Adrenal gland (tissue), 12 donors: ENCODE data around the gene G2E3. TPM values are rescaled to one million over a fixed set of nuclear protein-coding genes. Genes with fewer than 3 reads are reported as not detected.

Experiments
- DNase-seq, 7 donors: peaks; one replicate each; pipeline ENCODE4 v3.0.0-alpha.2; 2019 to 2020
- H3K27ac ChIP-seq, 5 donors: fragments of 200-600 bp; sonication (generic) in 4 of 5; 1 replicate in 3 of 5; 2 replicates in 2 of 5; pipeline versions ENCODE4 v1.5.1 to v1.8.0; 2016 to 2020; ENCODE audit warnings: mild to moderate bottlenecking in 1 of 5
- H3K27me3 ChIP-seq: fragments of 200-600 bp; 2 replicates; pipeline ENCODE4 v1.8.0; 2021
- H3K36me3 ChIP-seq, 2 donors: fragments of 200-600 bp; replicated peaks in 1 of 2; 1 replicate in 1 of 2; 2 replicates in 1 of 2; pipeline versions ENCODE4 v1.5.1 to v1.8.0; 2018 to 2022
- H3K4me1 ChIP-seq, 2 donors: fragments of 200-600 bp; replicated peaks in 1 of 2; 1 replicate in 1 of 2; 2 replicates in 1 of 2; pipeline versions ENCODE4 v1.5.1 to v1.8.0; 2018 to 2021
- H3K4me3 ChIP-seq, 4 donors: fragments of 200-600 bp; sonication (generic) in 3 of 4; one replicate each; pipeline ENCODE4 v1.5.1; 2016 to 2018
- H3K9me3 ChIP-seq, 3 donors: fragments of 200-600 bp; sonication (generic) in 1 of 3; replicated peaks in 1 of 3; 1 replicate in 2 of 3; 2 replicates in 1 of 3; pipeline versions ENCODE4 v1.5.1 to v1.8.0; 2016 to 2021
- POLR2A ChIP-seq, 2 donors: fragments of 450-650 bp; IDR thresholded peaks; one replicate each; pipeline ENCODE4 v1.6.1; 2017; ENCODE audit warnings: antibody characterized with exemption in 2 of 2, mild to moderate bottlenecking in 2 of 2, moderate library complexity in 1 of 2
- WGBS, 4 donors: extraction: QIAGEN DNeasy Blood & Tissue Kit in 2 of 4; methylation state at CpG; one replicate each; pipeline versions ENCODE4 v1.1.5 to v1.1.7; 2013 to 2017; 5-methylcytosine and 5-hydroxymethylcytosine counted together
- intact Hi-C, 2 donors: fragments of 100-400 bp; cut with DNase I; formaldehyde crosslinking; loops; one replicate each; pipeline versions ENCODE4 v1.14.1 to v1.15.0; 2022 to 2023
- polyA plus RNA-seq, 3 donors: library from polyadenylated mRNA; stranded (reverse); fragments of 200-250 nt in 2 of 3; fragments of 350-450 nt in 1 of 3; fragmentation: Illumina TruSeq in 1 of 3; extraction: RNeasy Lipid Tissue Mini Kit (QIAGEN cat#74804) in 1 of 3; gene quantifications; one replicate each; pipeline ENCODE4 v1.2.3, GENCODE V29; 2013 to 2014
- total RNA-seq, 9 donors: library from RNA; depleted of rRNA in 4 of 9; stranded (reverse); fragments of >200 nt in 4 of 9; fragments of 120-200 nt in 1 of 9; fragmentation: NEBNext Ultra II Directional in 1 of 9; extraction: Animal tissue kit (Norgen Biotek cat#: 25700) in 1 of 9; gene quantifications; one replicate each; pipeline versions ENCODE4 v1.1.0 to v1.2.4, GENCODE V29; 2013 to 2023
- TF ChIP-seq, protein P1 (sequence below), 6 experiments: fragments of 450-650 bp in 4 of 6; fragments of 200-600 bp in 2 of 6; sonication (generic) in 1 of 6; IDR thresholded peaks; 1 replicate in 5 of 6; 2 replicates in 1 of 6; pipeline versions ENCODE4 v1.5.1 to v1.8.0; 2016 to 2021; ENCODE audit warnings: antibody characterized with exemption in 6 of 6, mild to moderate bottlenecking in 2 of 6, moderate library complexity in 1 of 6
- donor health status: healthy with polysubstance abuse.
- donor health status: Bipolar disorder and iron deficiency.
- donor health status: DM: yes; HTN: yes; CAD: no.
- donor health status: DM: no; HTN: no; CAD: no.
- donor health status: DM: no; HTN: no; CAD: no.
- donor health status: DM: yes; HTN: yes; CAD: no.

G2E3 gene
- total and polyA plus RNA-seq, 12 donors = 2.4 to 18.4 (median 9.7) TPM

- Histone ChIP-seq H3K4me3 (no peak overlapping the region), H3K27me3 (no peaks in the 10 kb centered on the region), H3K4me1 (no peaks in the 10 kb centered on the region), H3K36me3 (no peaks in the 10 kb centered on the region), H3K9me3 (no peaks in the 10 kb centered on the region), H3K27ac (no peak overlapping the region)
- WGBS, 4 donors = 92 to 94% (median 92%) methylated on average over 6 to 7 of the region's 7 CpGs
- intact Hi-C loops = no loop called here
- TF ChIP-seq POLR2A (IDR thresholded peaks at IDR 0.05) = no peak
- TF ChIP-seq, protein P1, sequence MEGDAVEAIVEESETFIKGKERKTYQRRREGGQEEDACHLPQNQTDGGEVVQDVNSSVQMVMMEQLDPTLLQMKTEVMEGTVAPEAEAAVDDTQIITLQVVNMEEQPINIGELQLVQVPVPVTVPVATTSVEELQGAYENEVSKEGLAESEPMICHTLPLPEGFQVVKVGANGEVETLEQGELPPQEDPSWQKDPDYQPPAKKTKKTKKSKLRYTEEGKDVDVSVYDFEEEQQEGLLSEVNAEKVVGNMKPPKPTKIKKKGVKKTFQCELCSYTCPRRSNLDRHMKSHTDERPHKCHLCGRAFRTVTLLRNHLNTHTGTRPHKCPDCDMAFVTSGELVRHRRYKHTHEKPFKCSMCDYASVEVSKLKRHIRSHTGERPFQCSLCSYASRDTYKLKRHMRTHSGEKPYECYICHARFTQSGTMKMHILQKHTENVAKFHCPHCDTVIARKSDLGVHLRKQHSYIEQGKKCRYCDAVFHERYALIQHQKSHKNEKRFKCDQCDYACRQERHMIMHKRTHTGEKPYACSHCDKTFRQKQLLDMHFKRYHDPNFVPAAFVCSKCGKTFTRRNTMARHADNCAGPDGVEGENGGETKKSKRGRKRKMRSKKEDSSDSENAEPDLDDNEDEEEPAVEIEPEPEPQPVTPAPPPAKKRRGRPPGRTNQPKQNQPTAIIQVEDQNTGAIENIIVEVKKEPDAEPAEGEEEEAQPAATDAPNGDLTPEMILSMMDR (IDR thresholded peaks at IDR 0.05) = no peak
- no peak for DNase-seq
These were observed 31.8 kb upstream of the G2E3 start for GRCh38 chr14:30527196-30527595.

DNA sequence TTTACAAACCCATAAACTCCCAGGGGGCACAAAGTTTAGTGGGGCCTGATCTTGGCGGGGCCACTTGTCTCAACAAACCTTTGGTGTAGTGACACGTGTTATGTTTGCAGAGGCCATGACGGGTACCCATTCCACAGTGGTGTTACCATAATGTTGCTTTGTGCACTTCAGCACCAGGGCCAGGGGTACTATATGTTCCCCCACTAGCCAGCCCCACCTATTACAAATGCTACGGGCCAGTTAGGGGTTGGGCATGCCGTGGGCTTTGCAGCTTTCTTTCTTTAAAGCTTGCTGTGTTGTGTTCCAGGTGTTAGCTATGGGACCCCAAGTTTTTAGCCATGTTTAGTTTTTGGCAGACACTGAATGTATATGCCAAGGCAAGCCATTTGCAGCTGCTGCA is 30.8 kb upstream of the G2E3 start:
- H3K36me3 ChIP-seq = no peaks in the 10 kb centered on the region
- DNase-seq = no peak
- TF ChIP-seq POLR2A (IDR thresholded peaks at IDR 0.05) = no peak
- TF ChIP-seq, protein P1 (IDR thresholded peaks at IDR 0.05) = no peak
- intact Hi-C loops = no loop called here
- WGBS, 4 donors = 79 to 85% (median 81%) methylated on average over 3 to 5 of the region's 5 CpGs
- no peak overlapping the region for H3K4me3 ChIP-seq
- H3K27ac ChIP-seq = no peak overlapping the region
- H3K4me1 ChIP-seq = no peaks in the 10 kb centered on the region
- no peaks in the 10 kb centered on the region for H3K27me3 ChIP-seq
- no peaks in the 10 kb centered on the region for H3K9me3 ChIP-seq

GRCh38 chr14:30528778-30529642 is 29.9 kb upstream of the G2E3 start:
- TF ChIP-seq, protein P1 (IDR thresholded peaks at IDR 0.05) = no peak
- no peak for TF ChIP-seq POLR2A (IDR thresholded peaks at IDR 0.05)

DNA sequence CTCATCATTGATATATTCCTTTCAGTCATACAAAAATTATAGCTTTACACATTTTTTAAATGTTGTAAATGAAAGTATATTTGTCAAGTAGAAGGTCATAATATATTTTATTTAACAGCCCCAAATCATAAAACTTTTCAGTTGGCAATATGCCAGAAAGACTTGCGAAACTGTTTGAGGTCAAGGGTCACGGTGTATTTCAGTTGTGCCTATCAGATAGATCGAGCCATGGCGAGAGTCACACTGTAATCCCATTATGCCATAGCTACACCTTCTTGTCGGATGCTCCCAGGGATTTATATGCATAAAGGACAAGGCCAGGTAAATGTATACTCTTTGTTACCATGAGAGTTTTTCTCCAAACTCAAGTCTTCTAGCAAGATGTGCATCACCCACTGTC is 26.7 kb upstream of the G2E3 start:
- intact Hi-C loops = no loop called here

More at GRCh38 chr14:30528778-30529642, 29.9 kb upstream of the G2E3 start:
- intact Hi-C loops = no loop called here
- Histone ChIP-seq H3K27ac (no peak overlapping the region), H3K9me3 (no peaks in the 10 kb centered on the region), H3K4me3 (no peak overlapping the region), H3K4me1 (no peaks in the 10 kb centered on the region), H3K27me3 (no peaks in the 10 kb centered on the region), H3K36me3 (no peaks in the 10 kb centered on the region)
- 83 to 95% (median 90%) methylated on average over 12 of the region's 12 CpGs for WGBS, 4 donors
- no peak for DNase-seq

More for the DNA sequence above, 26.7 kb upstream of the G2E3 start:
- Histone ChIP-seq H3K4me1 (no peaks in the 10 kb centered on the region), H3K27ac (no peak overlapping the region), H3K36me3 (no peaks in the 10 kb centered on the region), H3K4me3 (no peak overlapping the region), H3K27me3 (no peaks in the 10 kb centered on the region), H3K9me3 (no peaks in the 10 kb centered on the region)
- DNase-seq = no peak
- TF ChIP-seq, protein P1 (IDR thresholded peaks at IDR 0.05) = no peak
- TF ChIP-seq POLR2A (IDR thresholded peaks at IDR 0.05) = no peak
- 74 to 84% (median 78%) methylated on average over 5 of the region's 5 CpGs for WGBS, 4 donors
